Measurements from ENCODE around the gene MT1E. TPM values are rescaled to one million over a fixed set of nuclear protein-coding genes. Genes with fewer than 3 reads are reported as not detected.
A peak's percentile ranks its signal among the peaks of the same experiment; 100 is the strongest.

MT1E gene
- total and polyA plus RNA-seq, 2 of the 13 experiments (the other 11 are each of a cell fraction or from before 2014, with no cell fraction given) = 110 to 1,072 TPM

GRCh38 chr16:56608043-56608875, 17.3 kb upstream of the MT1E start, which contains the start of gene MT2A (continued):
- TF ChIP-seq ZNF354B (CRISPR knock-in tag; IDR thresholded peaks at IDR 0.05) = no peak
- TF ChIP-seq, protein P1, sequence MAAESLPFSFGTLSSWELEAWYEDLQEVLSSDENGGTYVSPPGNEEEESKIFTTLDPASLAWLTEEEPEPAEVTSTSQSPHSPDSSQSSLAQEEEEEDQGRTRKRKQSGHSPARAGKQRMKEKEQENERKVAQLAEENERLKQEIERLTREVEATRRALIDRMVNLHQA (CRISPR knock-in tag; IDR thresholded peaks at IDR 0.05) = no peak
- peak; percentile 84; the same call in 1 of the 2 replicates for TF ChIP-seq FOSL1 (CRISPR knock-in tag; IDR thresholded peaks at IDR 0.05; ENCODE audit: borderline replicate concordance)
- peak; percentile 53; the same call in 1 of the 2 replicates for TF ChIP-seq GZF1 (CRISPR knock-in tag; IDR thresholded peaks at IDR 0.05)
- TF ChIP-seq ZMAT3 (CRISPR knock-in tag; conservative IDR thresholded peaks at IDR 0.05) = peak; percentile 78; the same call in 1 of the 2 replicates
- TF ChIP-seq, protein P2, sequence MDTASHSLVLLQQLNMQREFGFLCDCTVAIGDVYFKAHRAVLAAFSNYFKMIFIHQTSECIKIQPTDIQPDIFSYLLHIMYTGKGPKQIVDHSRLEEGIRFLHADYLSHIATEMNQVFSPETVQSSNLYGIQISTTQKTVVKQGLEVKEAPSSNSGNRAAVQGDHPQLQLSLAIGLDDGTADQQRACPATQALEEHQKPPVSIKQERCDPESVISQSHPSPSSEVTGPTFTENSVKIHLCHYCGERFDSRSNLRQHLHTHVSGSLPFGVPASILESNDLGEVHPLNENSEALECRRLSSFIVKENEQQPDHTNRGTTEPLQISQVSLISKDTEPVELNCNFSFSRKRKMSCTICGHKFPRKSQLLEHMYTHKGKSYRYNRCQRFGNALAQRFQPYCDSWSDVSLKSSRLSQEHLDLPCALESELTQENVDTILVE (CRISPR knock-in tag; IDR thresholded peaks at IDR 0.05) = peak; percentile 42; the same call in 1 of the 2 replicates
- TF ChIP-seq MYC (CRISPR knock-in tag; IDR thresholded peaks at IDR 0.05; ENCODE audit: borderline replicate concordance) = peak; percentile 88
- TF ChIP-seq ZNF703 (CRISPR knock-in tag; IDR thresholded peaks at IDR 0.05; ENCODE audit: borderline replicate concordance) = peak; percentile 45; the same call in 1 of the 2 replicates
- no peak for TF ChIP-seq AGO1 (IDR thresholded peaks at IDR 0.05; ENCODE audit: low read depth, low read length, poor library complexity, severe bottlenecking)
- no peak for TF ChIP-seq CHD4 (IDR thresholded peaks at IDR 0.05; ENCODE audit: borderline replicate concordance, low read length)
- peak; percentile 14; the same call in 1 of the 2 replicates for TF ChIP-seq HCFC1 (IDR thresholded peaks at IDR 0.05; ENCODE audit: low read depth, low read length)
- peak; percentile 52; the same call in 1 of the 2 replicates for TF ChIP-seq KLF13 (CRISPR knock-in tag; IDR thresholded peaks at IDR 0.05)
- TF ChIP-seq, protein P3, sequence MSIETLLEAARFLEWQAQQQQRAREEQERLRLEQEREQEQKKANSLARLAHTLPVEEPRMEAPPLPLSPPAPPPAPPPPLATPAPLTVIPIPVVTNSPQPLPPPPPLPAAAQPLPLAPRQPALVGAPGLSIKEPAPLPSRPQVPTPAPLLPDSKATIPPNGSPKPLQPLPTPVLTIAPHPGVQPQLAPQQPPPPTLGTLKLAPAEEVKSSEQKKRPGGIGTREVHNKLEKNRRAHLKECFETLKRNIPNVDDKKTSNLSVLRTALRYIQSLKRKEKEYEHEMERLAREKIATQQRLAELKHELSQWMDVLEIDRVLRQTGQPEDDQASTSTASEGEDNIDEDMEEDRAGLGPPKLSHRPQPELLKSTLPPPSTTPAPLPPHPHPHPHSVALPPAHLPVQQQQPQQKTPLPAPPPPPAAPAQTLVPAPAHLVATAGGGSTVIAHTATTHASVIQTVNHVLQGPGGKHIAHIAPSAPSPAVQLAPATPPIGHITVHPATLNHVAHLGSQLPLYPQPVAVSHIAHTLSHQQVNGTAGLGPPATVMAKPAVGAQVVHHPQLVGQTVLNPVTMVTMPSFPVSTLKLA (IDR thresholded peaks at IDR 0.05) = peak; percentile 82
- peak in 1 of 2 experiments; percentile 91; a peak in 2 of 4 replicates for TF ChIP-seq KLF16 (CRISPR knock-in tag; IDR thresholded peaks at IDR 0.05)
- TF ChIP-seq E2F1 (CRISPR knock-in tag; IDR thresholded peaks at IDR 0.05) = peak; percentile 91
- TF ChIP-seq BHLHE40 (IDR thresholded peaks at IDR 0.05; ENCODE audit: low read length) = peak; percentile 69; the same call in 1 of the 2 replicates
- no peak; the same call in 1 of the 2 replicates for TF ChIP-seq ZNF383 (CRISPR knock-in tag; IDR thresholded peaks at IDR 0.05; ENCODE audit: borderline replicate concordance)
- no peak for TF ChIP-seq ATF1 (CRISPR knock-in tag; IDR thresholded peaks at IDR 0.05)
- peak; percentile 94 for TF ChIP-seq FOSL2 (CRISPR knock-in tag; IDR thresholded peaks at IDR 0.05)
- peak; percentile 62 for TF ChIP-seq FOXA3 (CRISPR knock-in tag; IDR thresholded peaks at IDR 0.05)
- 0 out of 2 replicates have a peak, but pooled peaks have one; percentile 7 for TF ChIP-seq MLXIP (CRISPR knock-in tag; IDR thresholded peaks at IDR 0.05; ENCODE audit: borderline replicate concordance)
- no peak for TF ChIP-seq PRMT3 (CRISPR knock-in tag; IDR thresholded peaks at IDR 0.05; ENCODE audit: borderline replicate concordance, low read depth)

Measured in HepG2 (cell line).